Measurements from ENCODE around the gene ANKRD33B.
"Not testable (repeated sequence)": the region's sequence is repeated elsewhere in the genome, so short reads cannot be mapped to it uniquely, and the experiment has no call there.

Gene ANKRD33B

DNA sequence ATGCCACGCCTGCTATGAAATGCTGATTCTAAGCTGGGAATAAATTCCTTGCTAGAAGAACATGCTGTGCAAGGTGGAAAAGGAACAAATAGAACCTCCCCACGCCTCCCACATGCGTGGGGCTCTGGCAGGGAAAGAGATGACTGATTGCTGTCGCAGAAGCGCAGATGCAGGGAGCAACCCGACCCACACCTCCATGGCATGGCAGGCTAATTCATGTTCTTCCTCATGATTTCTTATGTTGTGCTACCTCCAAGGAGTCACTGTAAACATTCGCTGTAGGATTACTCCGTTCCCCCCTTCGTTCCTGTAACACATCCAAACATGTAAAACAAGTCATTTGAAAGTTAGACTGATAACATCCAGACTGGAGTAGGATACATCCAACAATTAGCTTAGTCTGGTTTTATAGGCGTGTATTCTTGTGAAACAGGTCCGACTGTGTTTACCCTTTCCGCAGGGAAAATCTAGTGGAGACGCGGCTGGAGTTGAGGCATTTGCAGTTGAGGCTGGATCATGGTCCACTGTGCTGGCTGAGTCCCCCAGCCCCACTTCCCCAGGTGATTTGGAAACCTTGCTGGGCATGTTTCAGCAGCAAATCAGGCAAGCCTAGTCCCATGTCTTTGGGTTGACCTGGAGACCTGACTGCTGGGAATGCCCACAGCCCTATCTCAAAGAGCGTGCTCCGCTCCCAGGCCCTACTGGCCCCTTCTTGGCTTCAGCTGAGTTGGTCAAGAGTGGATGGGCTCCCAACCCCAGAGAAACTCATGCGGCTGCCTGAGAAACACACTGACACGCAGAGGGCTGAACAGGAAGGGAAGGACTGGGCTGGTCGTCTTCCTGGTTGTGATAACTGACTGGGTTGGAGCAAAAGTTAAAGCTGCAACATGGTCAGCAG lies 24.8 kb upstream of the ANKRD33B start:
- H3K27ac ChIP-seq (ENCODE audit: low read length): no peak overlapping the region

GRCh38 chr5:10539687-10539998 lies 24.2 kb upstream of the ANKRD33B start:
- Histone ChIP-seq H3K36me3 (ENCODE audit: insufficient read depth, low read depth, low read length) (no peaks in the 10 kb centered on the region), H3K4me1 (ENCODE audit: insufficient read depth, low read length) (peaks cover 4% of the 10 kb centered on the region; the same call in 1 of the 2 replicates), H3K4me3 (ENCODE audit: low read length) (no peak overlapping the region), H3K27ac (ENCODE audit: low read length) (no peak overlapping the region), H3K27me3 (ENCODE audit: insufficient read depth, low read length) (peaks cover 7% of the 10 kb centered on the region; the same call in 1 of the 2 replicates), H3K9me3 (ENCODE audit: insufficient read depth, low read depth, low read length) (no peaks in the 10 kb centered on the region), H3K9ac (ENCODE audit: low read depth, low read length) (no peak overlapping the region)

More for the DNA sequence above, 24.8 kb upstream of the ANKRD33B start:
- H3K27me3 ChIP-seq (ENCODE audit: insufficient read depth, low read length): peaks cover 7% of the 10 kb centered on the region; the same call in 1 of the 2 replicates
- no peaks in the 10 kb centered on the region for H3K36me3 ChIP-seq (ENCODE audit: insufficient read depth, low read depth, low read length)
- H3K4me3 ChIP-seq (ENCODE audit: low read length): no peak overlapping the region
- peaks cover 4% of the 10 kb centered on the region; the same call in 1 of the 2 replicates for H3K4me1 ChIP-seq (ENCODE audit: insufficient read depth, low read length)
- no peaks in the 10 kb centered on the region for H3K9me3 ChIP-seq (ENCODE audit: insufficient read depth, low read depth, low read length)
- H3K9ac ChIP-seq (ENCODE audit: low read depth, low read length): no peak overlapping the region

GRCh38 chr5:10540036-10540544 lies 23.8 kb upstream of the ANKRD33B start:
- Histone ChIP-seq H3K36me3 (ENCODE audit: insufficient read depth, low read depth, low read length) (no peaks in the 10 kb centered on the region), H3K9ac (ENCODE audit: low read depth, low read length) (no peak overlapping the region), H3K9me3 (ENCODE audit: insufficient read depth, low read depth, low read length) (no peaks in the 10 kb centered on the region), H3K27ac (ENCODE audit: low read length) (no peak overlapping the region), H3K4me3 (ENCODE audit: low read length) (no peak overlapping the region), H3K27me3 (ENCODE audit: insufficient read depth, low read length) (peaks cover 7% of the 10 kb centered on the region; the same call in 1 of the 2 replicates), H3K4me1 (ENCODE audit: insufficient read depth, low read length) (peaks cover 4% of the 10 kb centered on the region; the same call in 1 of the 2 replicates)

DNA sequence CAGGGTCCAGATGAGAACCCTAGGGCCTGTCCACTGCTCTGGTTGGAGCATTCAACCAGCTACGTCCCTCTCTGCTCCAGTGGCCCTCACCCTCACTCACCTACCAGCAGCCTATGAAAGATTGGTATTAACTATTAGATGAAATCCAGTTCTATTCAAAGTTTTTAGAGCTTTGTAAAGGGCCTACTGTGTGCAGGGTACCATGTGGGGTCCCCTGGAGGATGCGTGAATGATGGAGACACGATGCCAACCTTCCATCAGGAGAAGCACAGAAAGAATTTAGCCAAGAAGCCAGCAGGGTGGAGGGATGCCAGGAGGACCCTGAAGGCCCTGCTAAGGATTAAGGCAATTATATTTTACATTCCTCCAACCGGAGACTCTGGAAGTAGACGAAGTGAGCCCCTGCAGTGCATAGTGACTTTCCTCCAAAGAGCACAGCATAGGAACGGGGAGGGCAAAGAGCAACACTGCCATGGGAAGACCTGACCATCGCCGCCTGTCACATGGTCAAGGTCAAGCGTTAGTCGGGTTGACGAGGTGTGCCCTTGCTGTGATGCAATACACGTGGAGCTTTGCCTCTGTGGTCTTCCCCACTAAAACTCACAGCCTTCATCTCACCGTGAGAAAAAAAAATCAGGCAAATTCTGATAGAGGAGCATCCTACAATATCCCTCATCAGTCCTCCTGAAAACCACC lies 22.8 kb upstream of the ANKRD33B start:
- Histone ChIP-seq H3K9me3 (ENCODE audit: insufficient read depth, low read depth, low read length) (no peaks in the 10 kb centered on the region), H3K27ac (ENCODE audit: low read length) (no peak overlapping the region)

DNA sequence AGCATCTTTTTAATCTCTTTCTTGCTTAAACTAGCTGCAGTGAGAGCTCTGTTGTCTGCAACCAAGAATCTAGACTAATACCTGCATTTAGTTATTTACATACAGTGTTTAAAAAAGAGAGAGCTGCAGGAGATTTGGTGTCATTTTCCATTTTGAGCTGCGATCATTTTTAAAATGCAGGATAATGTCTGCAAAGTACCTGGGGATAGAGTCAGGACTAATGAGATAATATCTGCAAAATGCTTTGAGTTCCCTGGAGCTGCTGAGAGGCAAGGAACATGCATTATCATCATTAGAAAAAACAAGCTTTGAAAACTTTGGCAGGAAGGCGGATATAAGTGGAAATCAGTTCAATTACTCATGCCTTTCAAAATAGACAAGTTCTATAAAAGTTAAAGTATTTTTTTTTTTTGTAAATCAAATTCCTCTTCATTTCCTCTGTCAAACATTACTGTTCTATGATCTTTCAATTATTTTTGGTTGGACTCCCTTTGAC lies 21.8 kb upstream of the ANKRD33B start:
- H3K36me3 ChIP-seq (ENCODE audit: insufficient read depth, low read depth, low read length): no peaks in the 10 kb centered on the region
- H3K27ac ChIP-seq (ENCODE audit: low read length): no peak overlapping the region
- H3K4me1 ChIP-seq (ENCODE audit: insufficient read depth, low read length): peaks cover 3% of the 10 kb centered on the region; the same call in 1 of the 2 replicates
- H3K9ac ChIP-seq (ENCODE audit: low read depth, low read length): no peak overlapping the region
- no peaks in the 10 kb centered on the region for H3K9me3 ChIP-seq (ENCODE audit: insufficient read depth, low read depth, low read length)
- H3K27me3 ChIP-seq (ENCODE audit: insufficient read depth, low read length): peaks cover 7% of the 10 kb centered on the region; the same call in 1 of the 2 replicates
- no peak overlapping the region for H3K4me3 ChIP-seq (ENCODE audit: low read length)

More for the DNA sequence above, 22.8 kb upstream of the ANKRD33B start:
- H3K27me3 ChIP-seq (ENCODE audit: insufficient read depth, low read length): peaks cover 7% of the 10 kb centered on the region; the same call in 1 of the 2 replicates
- H3K4me3 ChIP-seq (ENCODE audit: low read length): no peak overlapping the region
- H3K9ac ChIP-seq (ENCODE audit: low read depth, low read length): no peak overlapping the region
- H3K4me1 ChIP-seq (ENCODE audit: insufficient read depth, low read length): peaks cover 4% of the 10 kb centered on the region; the same call in 1 of the 2 replicates
- no peaks in the 10 kb centered on the region for H3K36me3 ChIP-seq (ENCODE audit: insufficient read depth, low read depth, low read length)

DNA sequence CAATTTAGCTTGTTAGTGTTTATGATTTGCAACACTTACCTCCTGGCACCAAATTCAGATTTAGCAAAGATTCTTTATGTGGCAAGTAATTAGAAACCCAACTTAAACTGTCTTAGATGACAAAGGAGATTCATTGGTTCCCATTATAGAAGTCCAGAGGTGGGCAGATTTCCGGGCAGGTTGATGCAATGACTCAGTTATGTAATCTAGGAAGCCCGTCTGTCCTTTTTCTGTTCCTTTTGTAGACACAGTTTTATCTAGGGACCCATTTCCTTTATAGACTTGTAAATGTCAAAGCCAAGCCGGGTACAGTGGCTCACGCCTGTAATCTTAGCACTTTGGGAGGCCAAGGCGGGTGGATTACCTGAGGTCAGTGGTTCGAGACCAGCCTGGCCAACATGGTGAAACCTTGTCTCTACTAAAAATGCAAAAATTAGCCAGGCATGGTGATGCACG lies 20.3 kb upstream of the ANKRD33B start:
- H3K4me1 ChIP-seq (ENCODE audit: insufficient read depth, low read length): no peaks in the 10 kb centered on the region
- H3K27me3 ChIP-seq (ENCODE audit: insufficient read depth, low read length): no peaks in the 10 kb centered on the region; the same call in 1 of the 2 replicates
- H3K27ac ChIP-seq (ENCODE audit: low read length): no peak overlapping the region
- no peak overlapping the region for H3K4me3 ChIP-seq (ENCODE audit: low read length)
- no peaks in the 10 kb centered on the region for H3K36me3 ChIP-seq (ENCODE audit: insufficient read depth, low read depth, low read length)
- H3K9ac ChIP-seq (ENCODE audit: low read depth, low read length): no peak overlapping the region
- no peaks in the 10 kb centered on the region for H3K9me3 ChIP-seq (ENCODE audit: insufficient read depth, low read depth, low read length)

- H3K36me3 ChIP-seq (ENCODE audit: insufficient read depth, low read depth, low read length): no peaks in the 10 kb centered on the region
- H3K4me1 ChIP-seq (ENCODE audit: insufficient read depth, low read length): 0 out of 2 replicates have a peak, but pooled peaks cover 2% of the 10 kb centered on the region
- H3K27ac ChIP-seq (ENCODE audit: low read length): no peak overlapping the region
- no peak overlapping the region for H3K9ac ChIP-seq (ENCODE audit: low read depth, low read length)
- H3K9me3 ChIP-seq (ENCODE audit: insufficient read depth, low read depth, low read length): no peaks in the 10 kb centered on the region
- no peaks in the 10 kb centered on the region for H3K27me3 ChIP-seq (ENCODE audit: insufficient read depth, low read length)
- H3K4me3 ChIP-seq (ENCODE audit: low read length): no peak overlapping the region
Observed at GRCh38 chr5:10545084-10545483, 18.8 kb upstream of the ANKRD33B start.

DNA sequence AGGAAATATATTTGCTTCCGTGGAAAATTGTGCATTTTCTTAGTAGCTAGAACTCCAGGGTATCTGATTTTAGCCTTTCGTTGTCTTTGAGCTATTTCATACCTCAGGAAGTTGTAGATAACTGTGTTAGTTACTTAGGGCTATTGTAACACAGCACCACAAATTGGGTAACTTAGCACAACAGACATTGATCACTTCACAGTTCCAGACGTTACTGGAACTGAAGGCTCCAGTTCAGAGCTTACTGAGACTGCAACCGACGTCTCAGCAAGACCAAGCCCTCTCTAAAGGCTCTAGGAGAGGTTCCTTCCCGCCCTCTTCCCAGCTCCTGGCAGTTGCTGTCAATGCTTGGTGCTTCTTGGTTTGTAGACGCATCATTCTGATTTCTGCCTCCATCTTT lies 17.7 kb upstream of the ANKRD33B start:
- H3K4me3 ChIP-seq (ENCODE audit: low read length): no peak overlapping the region
- H3K9me3 ChIP-seq (ENCODE audit: insufficient read depth, low read depth, low read length): no peaks in the 10 kb centered on the region
- H3K36me3 ChIP-seq (ENCODE audit: insufficient read depth, low read depth, low read length): no peaks in the 10 kb centered on the region
- peaks cover 11% of the 10 kb centered on the region for H3K4me1 ChIP-seq (ENCODE audit: insufficient read depth, low read length)
- no peaks in the 10 kb centered on the region for H3K27me3 ChIP-seq (ENCODE audit: insufficient read depth, low read length)
- no peak overlapping the region for H3K27ac ChIP-seq (ENCODE audit: low read length)
- no peak overlapping the region for H3K9ac ChIP-seq (ENCODE audit: low read depth, low read length)

DNA sequence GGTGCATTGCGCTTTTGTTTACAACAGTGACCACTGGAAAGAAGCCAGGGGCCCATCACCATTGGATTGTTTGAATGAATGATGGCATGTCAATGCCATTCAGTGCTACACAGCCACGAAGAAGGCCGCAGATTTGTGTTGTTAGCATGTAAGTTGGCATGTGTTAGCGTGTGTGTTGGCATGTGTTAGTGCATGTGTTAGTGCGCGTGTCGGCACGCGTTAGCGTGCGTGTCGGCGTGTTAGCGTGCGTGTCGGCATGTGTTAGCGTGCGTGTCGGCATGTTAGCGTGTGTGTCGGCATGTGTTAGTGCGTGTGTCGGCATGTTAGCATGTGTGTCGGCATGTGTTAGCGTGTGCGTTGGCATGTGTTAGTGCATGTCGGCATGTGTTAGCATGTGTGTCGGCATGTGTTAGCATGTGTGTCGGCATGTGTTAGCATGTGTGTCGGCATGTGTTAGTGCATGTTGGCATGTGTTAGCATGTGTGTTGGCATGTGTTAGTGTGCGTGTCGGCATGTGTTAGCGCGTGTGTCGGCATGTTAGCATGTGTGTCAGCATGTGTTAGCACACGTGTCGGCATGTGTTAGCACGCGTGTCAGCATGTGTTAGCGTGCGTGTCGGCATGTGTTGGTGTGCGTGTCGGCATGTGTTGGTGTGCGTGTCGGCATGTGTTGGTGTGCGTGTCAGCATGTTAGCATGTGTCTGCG lies 15.3 kb upstream of the ANKRD33B start:
- no peak overlapping the region for H3K4me3 ChIP-seq (ENCODE audit: low read length)
- H3K9ac ChIP-seq (ENCODE audit: low read depth, low read length): no peak overlapping the region
- H3K9me3 ChIP-seq (ENCODE audit: insufficient read depth, low read depth, low read length): no peaks in the 10 kb centered on the region
- no peak overlapping the region for H3K27ac ChIP-seq (ENCODE audit: low read length)
- no peaks in the 10 kb centered on the region for H3K36me3 ChIP-seq (ENCODE audit: insufficient read depth, low read depth, low read length)
- peaks cover 24% of the 10 kb centered on the region for H3K4me1 ChIP-seq (ENCODE audit: insufficient read depth, low read length)
- no peaks in the 10 kb centered on the region for H3K27me3 ChIP-seq (ENCODE audit: insufficient read depth, low read length)

GRCh38 chr5:10549123-10549514 lies 14.8 kb upstream of the ANKRD33B start:
- not testable (repeated sequence) for H3K27ac ChIP-seq (ENCODE audit: low read length); H3K36me3 ChIP-seq (ENCODE audit: insufficient read depth, low read depth, low read length); H3K9ac ChIP-seq (ENCODE audit: low read depth, low read length); H3K4me3 ChIP-seq (ENCODE audit: low read length); H3K27me3 ChIP-seq (ENCODE audit: insufficient read depth, low read length); H3K9me3 ChIP-seq (ENCODE audit: insufficient read depth, low read depth, low read length)
- peaks cover 24% of the 10 kb centered on the region for H3K4me1 ChIP-seq (ENCODE audit: insufficient read depth, low read length)

Measured in iPS-20b (cell line).